ENCODE measurements around the gene TAF8. TPM values are rescaled to one million over a fixed set of nuclear protein-coding genes. Genes with fewer than 3 reads are reported as not detected.

Gene TAF8
- total RNA-seq, 4 donors from 2014 or later, result 15.8 to 24.0 (median 18.9) TPM

GRCh38 chr6:42073287-42073686 lies 23.0 kb downstream of the TAF8 start:
- H3K4me3 ChIP-seq (ENCODE audit: low read depth, poor library complexity, severe bottlenecking), result no peak overlapping the region
- WGBS, 2 donors, result 85 to 86% methylated on average over 2 of the region's 2 CpGs
- DNase-seq (ENCODE audit: low spot score in 2 of 2), result no peak
- intact Hi-C loops (cut with DNase I; ENCODE audit: low total_unique reads), result no loop called here
- TF ChIP-seq CTCF (IDR thresholded peaks at IDR 0.05) (no peak), POLR2A (IDR thresholded peaks at IDR 0.05) (no peak)

GRCh38 chr6:42075159-42075838 lies 25.0 kb downstream of the TAF8 start:
- WGBS, 2 donors, result 34 to 37% methylated on average over 7 of the region's 7 CpGs
- no peak for TF ChIP-seq POLR2A (IDR thresholded peaks at IDR 0.05)
- no peak for TF ChIP-seq CTCF (IDR thresholded peaks at IDR 0.05)
- intact Hi-C loops (cut with DNase I; ENCODE audit: low total_unique reads), result loop anchor here (2.0 kb wide), 1 partner anchor 92 kb away; no protein-coding TSS in a partner anchor
- H3K4me3 ChIP-seq (ENCODE audit: low read depth, poor library complexity, severe bottlenecking), result no peak overlapping the region
- peak; percentile 76 to 96 for DNase-seq (ENCODE audit: low spot score in 2 of 2)

- WGBS, 2 donors, result 83 to 91% methylated on average over 11 of the region's 11 CpGs
- no peak overlapping the region for H3K4me3 ChIP-seq (ENCODE audit: low read depth, poor library complexity, severe bottlenecking)
- intact Hi-C loops (cut with DNase I; ENCODE audit: low total_unique reads), result no loop called here
- TF ChIP-seq CTCF (IDR thresholded peaks at IDR 0.05) (no peak), POLR2A (IDR thresholded peaks at IDR 0.05) (no peak)
- peak in 1 of 2 donors; percentile 68 for DNase-seq (ENCODE audit: low spot score in 2 of 2)
These were observed 28.1 kb downstream of the TAF8 start for GRCh38 chr6:42078386-42078785.

- intact Hi-C loops (cut with DNase I; ENCODE audit: low total_unique reads), result no loop called here
- no peak for DNase-seq (ENCODE audit: low spot score in 2 of 2)
- no peak for TF ChIP-seq CTCF (IDR thresholded peaks at IDR 0.05)
- TF ChIP-seq POLR2A (IDR thresholded peaks at IDR 0.05), result no peak
- 87 to 92% methylated on average over 10 of the region's 10 CpGs for WGBS, 2 donors
- H3K4me3 ChIP-seq (ENCODE audit: low read depth, poor library complexity, severe bottlenecking), result no peak overlapping the region
These were observed 29.7 kb downstream of the TAF8 start for GRCh38 chr6:42079941-42080464.

- no peak for DNase-seq (ENCODE audit: low spot score in 2 of 2)
- TF ChIP-seq CTCF (IDR thresholded peaks at IDR 0.05) (no peak), POLR2A (IDR thresholded peaks at IDR 0.05) (no peak)
- WGBS, 2 donors, result 87 to 91% methylated on average over 5 of the region's 5 CpGs
- H3K4me3 ChIP-seq (ENCODE audit: low read depth, poor library complexity, severe bottlenecking), result no peak overlapping the region
- intact Hi-C loops (cut with DNase I; ENCODE audit: low total_unique reads), result no loop called here
These were observed 33.2 kb downstream of the TAF8 start for GRCh38 chr6:42083530-42083929.

Data from lower leg skin (tissue), 4 donors.